HepG2 (cell line): Measurements from ENCODE around the gene ZNF747. TPM values are rescaled to one million over a fixed set of nuclear protein-coding genes. Genes with fewer than 3 reads are reported as not detected.
A peak's percentile ranks its signal among the peaks of the same experiment; 100 is the strongest.

ENCODE experiments used
- ARNT ChIP-seq: fragments of 450-650 bp; IDR thresholded peaks from 2 replicates; pipeline ENCODE4 v1.6.1; 2017
- ESRRA ChIP-seq: sonication (generic); formaldehyde crosslinking; IDR thresholded peaks from 2 replicates; pipeline ENCODE4 v1.5.1; 2020; ENCODE audit warnings: mild to moderate bottlenecking, low read depth, missing genetic modification reagents
- FOXO4 ChIP-seq: sonication (generic); formaldehyde crosslinking; conservative IDR thresholded peaks from 2 replicates; pipeline ENCODE4 v1.8.1; 2023; ENCODE audit warnings: missing genetic modification reagents
- JDP2 ChIP-seq: sonication (generic); formaldehyde crosslinking; IDR thresholded peaks from 2 replicates; pipeline ENCODE4 v1.8.1; 2022; ENCODE audit warnings: missing genetic modification reagents, borderline replicate concordance
- MTA1 ChIP-seq: sonication (generic); formaldehyde crosslinking; IDR thresholded peaks from 2 replicates; pipeline ENCODE4 v1.4.0; 2020; ENCODE audit warnings: missing genetic modification reagents, mild to moderate bottlenecking, borderline replicate concordance
- MTF1 ChIP-seq: sonication (generic); formaldehyde crosslinking; IDR thresholded peaks from 2 replicates; pipeline ENCODE4 v1.5.0; 2020; ENCODE audit warnings: missing genetic modification reagents
- MYNN ChIP-seq: sonication (generic); formaldehyde crosslinking; IDR thresholded peaks from 2 replicates; pipeline ENCODE4 v1.4.0; 2020; ENCODE audit warnings: mild to moderate bottlenecking, low read depth, missing genetic modification reagents
- NONO ChIP-seq, 2 experiments: fragments of 450-650 bp in 1 of 2; sonication (generic) in 1 of 2; formaldehyde crosslinking in 1 of 2; IDR thresholded peaks in 1 of 2; conservative IDR thresholded peaks in 1 of 2; 2 replicates each; pipeline versions ENCODE4 v1.6.1 to v1.8.0; 2017 to 2022; ENCODE audit warnings: mild to moderate bottlenecking in 1 of 2, missing genetic modification reagents in 1 of 2, moderate library complexity in 1 of 2
- PAX8 ChIP-seq: sonication (generic); formaldehyde crosslinking; IDR thresholded peaks from 2 replicates; pipeline ENCODE4 v1.8.0; 2022; ENCODE audit warnings: mild to moderate bottlenecking, missing genetic modification reagents, borderline replicate concordance
- PLRG1 ChIP-seq: fragments of 450-650 bp; conservative IDR thresholded peaks from 2 replicates; pipeline ENCODE4 v1.6.1; 2016
- PPARG ChIP-seq: conservative IDR thresholded peaks from 2 replicates; pipeline ENCODE4 v1.6.1; 2016; ENCODE audit warnings: missing biosample characterization, missing genetic modification reagents
- RBM39 ChIP-seq: fragments of 200-400 bp; formaldehyde crosslinking; IDR thresholded peaks from one replicate; pipeline ENCODE4 v1.6.1; 2018; ENCODE audit warnings: antibody characterized with exemption, mild to moderate bottlenecking, low read depth, low read length; ENCODE audit not compliant: poor library complexity, severe bottlenecking
- TBP ChIP-seq: sonication (generic); formaldehyde crosslinking; IDR thresholded peaks from 2 replicates; pipeline ENCODE4 v1.5.0; 2020; ENCODE audit warnings: missing genetic modification reagents
- TFDP2 ChIP-seq: sonication (generic); formaldehyde crosslinking; IDR thresholded peaks from 2 replicates; pipeline ENCODE4 v1.4.0; 2020; ENCODE audit warnings: missing genetic modification reagents
- ZNF160 ChIP-seq: sonication (generic); formaldehyde crosslinking; IDR thresholded peaks from 2 replicates; pipeline ENCODE4 v1.8.0; 2022; ENCODE audit warnings: mild to moderate bottlenecking, inconsistent platforms, missing genetic modification reagents
- ZNF24 ChIP-seq: fragments of 450-650 bp; IDR thresholded peaks from 2 replicates; pipeline ENCODE4 v1.6.1; 2017; ENCODE audit warnings: antibody characterized with exemption, mild to moderate bottlenecking
- ZNF383 ChIP-seq: sonication (generic); formaldehyde crosslinking; IDR thresholded peaks from 2 replicates; pipeline ENCODE4 v1.4.0; 2020; ENCODE audit warnings: missing genetic modification reagents, mild to moderate bottlenecking, borderline replicate concordance
- ZNF597 ChIP-seq: sonication (generic); formaldehyde crosslinking; IDR thresholded peaks from 2 replicates; pipeline ENCODE4 v1.5.0; 2020; ENCODE audit warnings: missing genetic modification reagents
- ZNF775 ChIP-seq: sonication (generic); formaldehyde crosslinking; IDR thresholded peaks from 2 replicates; pipeline ENCODE4 v1.4.0; 2020; ENCODE audit warnings: missing genetic modification reagents, mild to moderate bottlenecking, moderate library complexity, borderline replicate concordance
- ZNF788 ChIP-seq: sonication (generic); formaldehyde crosslinking; IDR thresholded peaks from 2 replicates; pipeline ENCODE4 v1.5.0; 2020; ENCODE audit warnings: mild to moderate bottlenecking, missing genetic modification reagents, borderline replicate concordance
- ZNF800 ChIP-seq: sonication (generic); formaldehyde crosslinking; IDR thresholded peaks from 2 replicates; pipeline ENCODE4 v1.4.0; 2020; ENCODE audit warnings: missing genetic modification reagents
- ZNF841 ChIP-seq: sonication (generic); formaldehyde crosslinking; IDR thresholded peaks from 2 replicates; pipeline ENCODE4 v1.8.1; 2023; ENCODE audit warnings: missing genetic modification reagents, borderline replicate concordance
- ZNF883 ChIP-seq: sonication (generic); formaldehyde crosslinking; IDR thresholded peaks from 2 replicates; pipeline ENCODE4 v1.5.1; 2020; ENCODE audit warnings: mild to moderate bottlenecking, missing genetic modification reagents; ENCODE audit errors: not compliant biosample characterization
- ZNF891 ChIP-seq: sonication (generic); formaldehyde crosslinking; IDR thresholded peaks from 2 replicates; pipeline ENCODE4 v1.5.0; 2020; ENCODE audit warnings: mild to moderate bottlenecking, missing genetic modification reagents
- polyA plus RNA-seq, 8 experiments: library from polyadenylated mRNA; depleted of rRNA in 3 of 8; stranded (reverse) in 7 of 8; unstranded in 1 of 8; fragments of >200 nt; fragmentation: Illumina TruSeq in 4 of 8; extraction: Trizol in 4 of 8; gene quantifications; 2 replicates each; pipeline versions ENCODE4 v1.2.1 to v1.2.3, GENCODE V29; 2011 to 2016; ENCODE audit warnings: low read depth in 4 of 8, missing spikeins in 1 of 8, mixed read lengths in 1 of 8; ENCODE audit not compliant: insufficient read depth in 1 of 8
- total RNA-seq, 5 experiments: library from RNA; depleted of rRNA; stranded (reverse); fragments of >200 nt; fragmentation: Illumina TruSeq; extraction: Trizol; gene quantifications; 2 replicates each; pipeline ENCODE4 v1.2.3, GENCODE V29; 2016; ENCODE audit warnings: low read depth in 1 of 5

The ZNF747 gene
- total and polyA plus RNA-seq, 2 of the 13 experiments (the other 11 are each of a cell fraction or from before 2014, with no cell fraction given) = 7.2 to 10.2 TPM

- TF ChIP-seq ZNF597 (CRISPR knock-in tag) = no peak
- no peak for TF ChIP-seq PLRG1
- no peak; the same call in 1 of the 2 replicates for TF ChIP-seq ZNF383 (CRISPR knock-in tag)
- TF ChIP-seq NONO (IDR thresholded peaks at IDR 0.05) = no peak
- TF ChIP-seq NONO (CRISPR knock-in tag; conservative IDR thresholded peaks at IDR 0.05) = 0 out of 2 replicates have a peak, but pooled peaks have one; percentile 37
- no peak for TF ChIP-seq MYNN
- no peak for TF ChIP-seq ARNT
- no peak; the same call in 1 of the 2 replicates for TF ChIP-seq MTA1 (CRISPR knock-in tag)
- no peak; the same call in 1 of the 2 replicates for TF ChIP-seq JDP2
- TF ChIP-seq TFDP2 = peak; percentile 44; the same call in 1 of the 2 replicates
- peak; percentile 82 for TF ChIP-seq ZNF883 (CRISPR knock-in tag)
- TF ChIP-seq MTF1 (CRISPR knock-in tag) = no peak
- peak; percentile 86 for TF ChIP-seq ESRRA (CRISPR knock-in tag)
- peak; percentile 95 for TF ChIP-seq RBM39
- TF ChIP-seq PPARG (CRISPR knock-in tag) = no peak
- no peak for TF ChIP-seq ZNF891 (CRISPR knock-in tag)
- TF ChIP-seq ZNF160 (CRISPR knock-in tag) = no peak
- peak; percentile 41 for TF ChIP-seq ZNF800 (CRISPR knock-in tag)
- peak; percentile 59; the same call in 1 of the 2 replicates for TF ChIP-seq ZNF788
- peak; percentile 37; the same call in 1 of the 2 replicates for TF ChIP-seq ZNF841
- TF ChIP-seq ZNF24 = no peak
- no peak for TF ChIP-seq PAX8
- TF ChIP-seq TBP (CRISPR knock-in tag) = peak; percentile 49; the same call in 1 of the 2 replicates
- no peak for TF ChIP-seq ZNF775 (CRISPR knock-in tag)
- no peak for TF ChIP-seq FOXO4 (CRISPR knock-in tag)
These were observed 7.6 kb downstream of the ZNF747 start (continued) for GRCh38 chr16:30526823-30527634.
